Liver (tissue), 9 donors: ENCODE measurements around the gene NUP35. TPM values are rescaled to one million over a fixed set of nuclear protein-coding genes. Genes with fewer than 3 reads are reported as not detected.

Experiments used
- DNase-seq: peaks from one replicate; pipeline ENCODE4 v3.0.0-alpha.2; 2017; ENCODE audit warnings: low spot score
- H3K27ac ChIP-seq, 2 donors: one replicate each; pipeline ENCODE4 v1.7.0; 2013; ENCODE audit warnings: inconsistent platforms in 2 of 2, low read length in 2 of 2, control low read depth in 1 of 2, low read depth in 1 of 2, mild to moderate bottlenecking in 1 of 2
- H3K27me3 ChIP-seq, 4 donors: one replicate each; pipeline versions ENCODE4 v1.6.1 to v1.7.0; 2013; ENCODE audit warnings: low read length in 3 of 4, inconsistent platforms in 1 of 4, mild to moderate bottlenecking in 1 of 4, moderate library complexity in 1 of 4; ENCODE audit not compliant: control insufficient read depth in 4 of 4, insufficient read depth in 4 of 4
- H3K36me3 ChIP-seq, 4 donors: one replicate each; pipeline versions ENCODE4 v1.6.1 to v1.7.0; 2013; ENCODE audit warnings: low read length in 3 of 4, mild to moderate bottlenecking in 3 of 4, low read depth in 1 of 4, moderate library complexity in 1 of 4; ENCODE audit not compliant: control insufficient read depth in 4 of 4, insufficient read depth in 3 of 4
- H3K4me1 ChIP-seq, 4 donors: one replicate each; pipeline versions ENCODE4 v1.6.1 to v1.7.0; 2013; ENCODE audit warnings: low read length in 3 of 4, mild to moderate bottlenecking in 3 of 4, moderate library complexity in 1 of 4; ENCODE audit not compliant: control insufficient read depth in 4 of 4, insufficient read depth in 4 of 4
- H3K4me3 ChIP-seq, 3 donors: one replicate each; pipeline versions ENCODE4 v1.6.1 to v1.7.0; 2013; ENCODE audit warnings: low read length in 3 of 3, control low read depth in 1 of 3, low read depth in 1 of 3, mild to moderate bottlenecking in 1 of 3
- H3K9ac ChIP-seq, 2 donors: one replicate each; pipeline ENCODE4 v1.7.0; 2013; ENCODE audit warnings: low read length in 2 of 2, mild to moderate bottlenecking in 2 of 2, moderate library complexity in 2 of 2, control low read depth in 1 of 2, low read depth in 1 of 2
- H3K9me3 ChIP-seq, 4 donors: one replicate each; pipeline versions ENCODE4 v1.6.1 to v1.7.0; 2013; ENCODE audit warnings: low read length in 3 of 4; ENCODE audit not compliant: control insufficient read depth in 4 of 4
- EGR1 ChIP-seq, 2 donors: IDR thresholded peaks; 2 replicates each; pipeline ENCODE4 v1.6.1; 2016 to 2018; ENCODE audit warnings: antibody characterized with exemption in 2 of 2, low read depth in 2 of 2
- FOXA1 ChIP-seq: IDR thresholded peaks from 2 replicates; pipeline ENCODE4 v1.6.1; 2016; ENCODE audit warnings: antibody characterized with exemption
- GABPA ChIP-seq, 2 donors: IDR thresholded peaks in 1 of 2; conservative IDR thresholded peaks in 1 of 2; 2 replicates each; pipeline ENCODE4 v1.6.1; 2016; ENCODE audit warnings: antibody characterized with exemption in 2 of 2, mild to moderate bottlenecking in 1 of 2, moderate library complexity in 1 of 2
- HNF4A ChIP-seq, 2 donors: conservative IDR thresholded peaks; 2 replicates each; pipeline ENCODE4 v1.6.1; 2016; ENCODE audit warnings: antibody characterized with exemption in 2 of 2, mild to moderate bottlenecking in 2 of 2
- JUND ChIP-seq, 2 donors: IDR thresholded peaks; 2 replicates each; pipeline ENCODE4 v1.6.1; 2016; ENCODE audit warnings: antibody characterized with exemption in 2 of 2
- NR2F2 ChIP-seq: IDR thresholded peaks from 2 replicates; pipeline ENCODE4 v1.6.1; 2016; ENCODE audit warnings: antibody characterized with exemption
- RAD21 ChIP-seq, 2 donors: IDR thresholded peaks; 2 replicates each; pipeline ENCODE4 v1.6.1; 2016; ENCODE audit warnings: antibody characterized with exemption in 2 of 2, mild to moderate bottlenecking in 2 of 2
- RXRA ChIP-seq, 2 donors: IDR thresholded peaks; 2 replicates each; pipeline ENCODE4 v1.6.1; 2017 to 2018; ENCODE audit warnings: antibody characterized with exemption in 2 of 2, mild to moderate bottlenecking in 1 of 2
- SP1 ChIP-seq: IDR thresholded peaks from 2 replicates; pipeline ENCODE4 v1.6.1; 2018; ENCODE audit warnings: antibody characterized with exemption, mild to moderate bottlenecking
- TAF1 ChIP-seq: conservative IDR thresholded peaks from 2 replicates; pipeline ENCODE4 v1.6.1; 2016; ENCODE audit warnings: antibody characterized with exemption, mild to moderate bottlenecking
- YY1 ChIP-seq: IDR thresholded peaks from 2 replicates; pipeline ENCODE4 v1.6.1; 2016; ENCODE audit warnings: antibody characterized with exemption, mild to moderate bottlenecking
- WGBS: extraction: QIAGEN DNeasy Blood & Tissue Kit; methylation state at CpG from one replicate; pipeline ENCODE4 v1.1.7; 2013; 5-methylcytosine and 5-hydroxymethylcytosine counted together
- polyA plus RNA-seq, 2 donors: library from polyadenylated mRNA; stranded (reverse) in 1 of 2; unstranded in 1 of 2; fragments of 200-250 nt in 1 of 2; fragments of >200 nt in 1 of 2; fragmentation: Nextera tagmentation in 1 of 2; extraction: Ambion mirVana in 1 of 2; gene quantifications; one replicate each; pipeline versions ENCODE4 v1.2.1 to v1.2.3, GENCODE V29; 2013 to 2015
- total RNA-seq, 2 donors: library from RNA; depleted of rRNA; stranded (reverse); fragments of >200 nt; gene quantifications; one replicate each; pipeline ENCODE4 v1.2.3, GENCODE V29; 2014
- TF ChIP-seq, protein P1 (sequence below): IDR thresholded peaks from 2 replicates; pipeline ENCODE4 v1.6.1; 2016; ENCODE audit warnings: antibody characterized with exemption
- TF ChIP-seq, protein P2 (sequence below): IDR thresholded peaks from 2 replicates; pipeline ENCODE4 v1.6.1; 2016; ENCODE audit warnings: antibody characterized with exemption
- TF ChIP-seq, protein P3 (sequence below): IDR thresholded peaks from 2 replicates; pipeline ENCODE4 v1.6.1; 2016; ENCODE audit warnings: antibody characterized with exemption, mild to moderate bottlenecking
- donor health status: healthy.
- donor health status: healthy.
- donor health status: healthy.
- donor health status: healthy.
- donor health status: healthy.

NUP35 gene
- total and polyA plus RNA-seq, 4 donors, result 6.8 to 15.0 (median 10.8) TPM

DNA sequence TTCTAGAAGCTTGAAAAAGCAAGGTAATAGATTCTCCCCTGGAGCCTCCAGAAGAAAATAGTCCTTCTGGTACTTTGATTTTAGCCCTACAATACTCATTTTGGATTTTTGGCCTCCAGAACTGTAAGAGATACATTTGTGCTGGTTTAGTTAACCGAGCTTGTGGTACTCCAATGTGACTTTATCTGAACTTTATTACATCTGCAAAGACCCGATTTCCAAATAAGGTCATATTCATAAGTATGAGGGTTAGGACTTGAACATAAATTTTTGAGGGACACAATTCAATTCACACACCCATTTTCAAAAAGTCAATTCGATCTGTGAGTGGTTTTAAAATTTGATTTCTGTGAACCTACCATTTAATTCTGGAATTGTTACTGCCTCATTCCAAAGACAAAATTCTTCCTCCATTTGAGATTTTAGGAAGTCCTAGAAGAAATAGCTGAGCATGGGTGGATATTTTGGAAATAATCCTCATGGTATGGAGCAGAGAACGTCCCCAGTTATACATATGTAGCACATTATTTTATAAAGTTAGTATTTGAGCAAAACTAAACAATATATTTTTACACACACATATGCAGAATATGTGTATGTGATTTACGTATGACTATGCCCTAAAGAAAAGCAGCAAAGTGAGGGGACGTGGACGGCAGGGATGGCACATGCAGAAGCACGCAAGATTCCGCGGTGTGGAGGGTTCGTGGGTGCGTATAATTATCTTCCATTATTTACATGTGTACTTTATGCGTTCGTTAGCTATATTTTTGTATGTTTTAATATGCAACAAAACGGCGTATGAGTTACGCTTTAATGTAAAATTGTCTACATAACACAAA is 905 bp upstream of the NUP35 start:
- no peak for DNase-seq
- peaks cover 5 to 20% (median 12%) of the 10 kb centered on the region in 4 donors for H3K4me1 ChIP-seq
- no peaks in the 10 kb centered on the region for H3K36me3 ChIP-seq
- TF ChIP-seq FOXA1 (no peak), EGR1 (IDR thresholded peaks at IDR 0.05; ENCODE audit: low read depth in 2 of 2) (no peak)
- TF ChIP-seq, protein P1, sequence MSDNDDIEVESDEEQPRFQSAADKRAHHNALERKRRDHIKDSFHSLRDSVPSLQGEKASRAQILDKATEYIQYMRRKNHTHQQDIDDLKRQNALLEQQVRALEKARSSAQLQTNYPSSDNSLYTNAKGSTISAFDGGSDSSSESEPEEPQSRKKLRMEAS, result no peak
- H3K9ac ChIP-seq, result peak overlapping the region; percentile 88 to 92
- H3K4me3 ChIP-seq, result peak overlapping the region; percentile 69 to 96 (median 94)
- whole genome bisulfite sequencing, result 29% methylated on average over 17 of the region's 17 CpGs
- H3K27ac ChIP-seq, result peak overlapping the region; percentile 85 to 89
- no peaks in the 10 kb centered on the region for H3K27me3 ChIP-seq
- H3K9me3 ChIP-seq, result no peaks in the 10 kb centered on the region

DNA sequence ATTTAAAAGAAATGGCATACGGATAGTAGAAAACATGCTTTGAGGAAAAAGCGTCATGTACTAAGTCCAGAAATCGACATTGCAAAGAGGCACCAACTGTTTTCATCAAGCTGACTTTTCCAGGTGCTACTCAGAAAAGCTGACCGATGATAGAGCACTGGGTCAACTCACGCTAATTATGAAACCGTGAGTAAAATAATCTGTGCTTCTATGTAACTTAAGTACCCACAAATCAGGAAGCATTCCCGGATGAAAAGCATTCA is 353 bp upstream of the NUP35 start:
- Histone ChIP-seq H3K9me3 (no peaks in the 10 kb centered on the region), H3K27ac (peak overlapping the region; percentile 85 to 89), H3K9ac (peak overlapping the region; percentile 88 to 92), H3K4me1 (peaks cover 5 to 20% (median 12%) of the 10 kb centered on the region in 4 donors), H3K27me3 (no peaks in the 10 kb centered on the region), H3K36me3 (no peaks in the 10 kb centered on the region), H3K4me3 (peak overlapping the region; percentile 69 to 96 (median 94))
- TF ChIP-seq RXRA (IDR thresholded peaks at IDR 0.05), result no peak
- TF ChIP-seq TAF1, result peak; percentile 61
- TF ChIP-seq, protein P2, sequence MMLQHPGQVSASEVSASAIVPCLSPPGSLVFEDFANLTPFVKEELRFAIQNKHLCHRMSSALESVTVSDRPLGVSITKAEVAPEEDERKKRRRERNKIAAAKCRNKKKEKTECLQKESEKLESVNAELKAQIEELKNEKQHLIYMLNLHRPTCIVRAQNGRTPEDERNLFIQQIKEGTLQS, result no peak
- under 1% methylated on average over 7 of the region's 7 CpGs for WGBS
- DNase-seq, result no peak

DNA sequence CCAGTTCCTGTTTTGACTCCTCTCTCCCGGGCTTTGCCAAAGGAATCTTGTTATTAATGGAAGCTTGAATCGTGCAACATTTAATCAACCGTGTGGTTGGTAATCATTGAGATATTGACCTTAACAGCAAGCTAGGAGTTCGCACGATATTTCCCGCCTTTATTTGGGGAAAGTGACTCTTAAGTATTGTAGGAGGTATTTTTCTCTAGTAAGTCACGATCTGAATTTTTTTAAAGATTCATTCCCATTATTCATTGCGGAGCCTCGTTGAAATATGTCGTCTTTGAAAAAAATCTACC is 663 bp downstream of the NUP35 start:
- Histone ChIP-seq H3K27ac (peak overlapping the region; percentile 85 to 89), H3K9ac (peak overlapping the region; percentile 47 to 66), H3K4me1 (peaks cover 5 to 20% (median 12%) of the 10 kb centered on the region in 4 donors), H3K4me3 (peak overlapping the region; percentile 69 to 96 (median 94)), H3K36me3 (peaks cover 0 to 3% (median 0%) of the 10 kb centered on the region in 4 donors), H3K27me3 (no peaks in the 10 kb centered on the region), H3K9me3 (no peaks in the 10 kb centered on the region)
- WGBS, result 1% methylated on average over 10 of the region's 10 CpGs
- TF ChIP-seq, protein P1, result no peak
- peak; percentile 36 for TF ChIP-seq TAF1
- peak in 1 of 2 donors; percentile 3 for TF ChIP-seq RAD21 (IDR thresholded peaks at IDR 0.05)
- no peak for DNase-seq

DNA sequence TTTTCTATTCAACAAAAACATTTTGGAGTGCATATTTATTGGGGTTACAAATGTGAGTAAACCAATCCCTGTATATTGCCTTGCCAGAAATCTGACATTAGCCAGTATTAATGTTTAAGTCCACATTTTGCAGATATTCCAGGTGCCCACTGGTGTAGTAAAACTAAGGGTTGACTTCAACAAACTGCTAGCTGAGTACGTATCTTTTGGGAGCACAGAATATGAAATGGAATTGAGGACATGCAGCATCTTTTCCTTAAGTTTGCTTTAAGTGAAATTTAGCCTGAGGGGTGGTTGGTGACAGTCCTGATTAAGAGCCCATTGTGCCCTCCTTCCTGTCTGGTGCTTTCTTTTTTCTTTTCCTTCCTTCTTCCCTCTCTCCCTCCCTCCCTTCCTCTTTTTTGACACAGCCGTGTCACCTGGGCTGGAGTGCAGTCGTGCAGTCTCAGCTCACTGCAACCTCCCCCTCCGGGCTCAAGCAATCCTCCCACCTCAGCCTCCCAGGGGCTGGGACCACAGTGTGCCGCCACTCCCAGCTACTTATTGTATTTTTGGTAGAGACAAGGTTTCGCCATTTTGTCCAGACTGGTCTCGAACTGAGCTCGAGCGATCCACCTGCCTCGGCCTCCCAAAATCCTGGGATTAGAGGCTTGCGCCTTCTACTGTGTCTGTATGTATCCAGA is 1.6 kb downstream of the NUP35 start:
- peak overlapping the region in 2 of 3 donors; percentile 24 to 96 for H3K4me3 ChIP-seq

More for the DNA sequence above, 1.6 kb downstream of the NUP35 start:
- H3K9ac ChIP-seq, result no peak overlapping the region
- TF ChIP-seq JUND (IDR thresholded peaks at IDR 0.05), result no peak
- TF ChIP-seq, protein P3, sequence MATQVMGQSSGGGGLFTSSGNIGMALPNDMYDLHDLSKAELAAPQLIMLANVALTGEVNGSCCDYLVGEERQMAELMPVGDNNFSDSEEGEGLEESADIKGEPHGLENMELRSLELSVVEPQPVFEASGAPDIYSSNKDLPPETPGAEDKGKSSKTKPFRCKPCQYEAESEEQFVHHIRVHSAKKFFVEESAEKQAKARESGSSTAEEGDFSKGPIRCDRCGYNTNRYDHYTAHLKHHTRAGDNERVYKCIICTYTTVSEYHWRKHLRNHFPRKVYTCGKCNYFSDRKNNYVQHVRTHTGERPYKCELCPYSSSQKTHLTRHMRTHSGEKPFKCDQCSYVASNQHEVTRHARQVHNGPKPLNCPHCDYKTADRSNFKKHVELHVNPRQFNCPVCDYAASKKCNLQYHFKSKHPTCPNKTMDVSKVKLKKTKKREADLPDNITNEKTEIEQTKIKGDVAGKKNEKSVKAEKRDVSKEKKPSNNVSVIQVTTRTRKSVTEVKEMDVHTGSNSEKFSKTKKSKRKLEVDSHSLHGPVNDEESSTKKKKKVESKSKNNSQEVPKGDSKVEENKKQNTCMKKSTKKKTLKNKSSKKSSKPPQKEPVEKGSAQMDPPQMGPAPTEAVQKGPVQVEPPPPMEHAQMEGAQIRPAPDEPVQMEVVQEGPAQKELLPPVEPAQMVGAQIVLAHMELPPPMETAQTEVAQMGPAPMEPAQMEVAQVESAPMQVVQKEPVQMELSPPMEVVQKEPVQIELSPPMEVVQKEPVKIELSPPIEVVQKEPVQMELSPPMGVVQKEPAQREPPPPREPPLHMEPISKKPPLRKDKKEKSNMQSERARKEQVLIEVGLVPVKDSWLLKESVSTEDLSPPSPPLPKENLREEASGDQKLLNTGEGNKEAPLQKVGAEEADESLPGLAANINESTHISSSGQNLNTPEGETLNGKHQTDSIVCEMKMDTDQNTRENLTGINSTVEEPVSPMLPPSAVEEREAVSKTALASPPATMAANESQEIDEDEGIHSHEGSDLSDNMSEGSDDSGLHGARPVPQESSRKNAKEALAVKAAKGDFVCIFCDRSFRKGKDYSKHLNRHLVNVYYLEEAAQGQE, result no peak
- no peak for TF ChIP-seq GABPA (IDR thresholded peaks at IDR 0.05 in 1 of 2, conservative IDR thresholded peaks at IDR 0.05 in 1 of 2)
- no peak for TF ChIP-seq YY1
- no peak for TF ChIP-seq HNF4A (conservative IDR thresholded peaks at IDR 0.05)
- TF ChIP-seq RXRA (IDR thresholded peaks at IDR 0.05), result no peak
- no peak for TF ChIP-seq NR2F2
- TF ChIP-seq SP1, result no peak
- no peak overlapping the region for H3K27ac ChIP-seq
- no peak for DNase-seq
- H3K36me3 ChIP-seq, result peaks cover 0 to 3% (median 0%) of the 10 kb centered on the region in 4 donors
- no peaks in the 10 kb centered on the region for H3K27me3 ChIP-seq
- peaks cover 5 to 20% (median 12%) of the 10 kb centered on the region in 4 donors for H3K4me1 ChIP-seq
- 85% methylated on average over 11 of the region's 11 CpGs for WGBS
- H3K9me3 ChIP-seq, result no peaks in the 10 kb centered on the region
